Liver (tissue), 3 donors: ENCODE results near the gene LCN6.

Experiments
- TF ChIP-seq, protein P1 (sequence below): fragments of 150-350 bp; IDR thresholded peaks from 2 replicates; pipeline ENCODE4 v1.5.1; 2017; ENCODE audit warnings: improper control_type of control experiment, low read depth, low read length; ENCODE audit not compliant: missing input control
- TF ChIP-seq, protein P2 (sequence below): IDR thresholded peaks from 2 replicates; pipeline ENCODE4 v1.6.1; 2016; ENCODE audit warnings: antibody characterized with exemption
- TF ChIP-seq, protein P3 (sequence below): IDR thresholded peaks from 2 replicates; pipeline ENCODE4 v1.6.1; 2016; ENCODE audit warnings: antibody characterized with exemption
- donor health status: healthy.
- donor health status: healthy.

DNA sequence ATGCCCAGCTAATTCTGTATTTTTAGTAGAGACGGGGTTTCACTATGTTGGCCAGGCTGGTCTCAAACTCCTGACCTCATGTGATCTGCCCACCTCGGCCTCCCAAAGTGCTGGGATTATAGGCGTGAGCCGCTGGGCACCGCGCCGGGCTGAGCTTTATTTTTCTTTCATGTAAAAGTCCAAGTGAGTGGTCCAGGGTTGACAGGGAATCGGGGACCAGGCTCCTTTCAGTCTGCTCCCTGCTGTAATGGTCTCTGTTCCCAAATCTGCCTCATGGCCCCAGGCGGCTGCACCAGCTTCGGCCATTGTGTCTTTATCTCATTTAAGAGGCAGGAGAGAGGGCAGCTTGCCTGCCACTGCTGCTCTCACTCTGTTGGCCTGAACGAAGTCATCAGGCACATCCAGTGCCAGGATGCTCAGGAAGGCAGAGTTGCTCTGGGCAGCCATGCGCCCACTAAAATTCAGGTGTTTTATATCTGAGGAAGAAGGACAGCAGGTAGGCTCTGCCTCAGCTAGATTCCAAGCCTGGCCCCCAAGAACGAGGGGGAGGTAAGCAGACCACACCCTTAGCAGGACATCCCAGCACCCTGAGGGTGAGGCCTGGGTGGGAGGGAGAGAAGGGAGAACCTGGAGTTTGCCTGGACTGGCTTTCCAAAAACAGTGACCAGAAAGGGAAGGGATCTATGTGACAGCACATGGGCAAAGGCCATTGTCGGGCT lies 46.1 kb upstream of the LCN6 start:
- TF ChIP-seq, protein P1, sequence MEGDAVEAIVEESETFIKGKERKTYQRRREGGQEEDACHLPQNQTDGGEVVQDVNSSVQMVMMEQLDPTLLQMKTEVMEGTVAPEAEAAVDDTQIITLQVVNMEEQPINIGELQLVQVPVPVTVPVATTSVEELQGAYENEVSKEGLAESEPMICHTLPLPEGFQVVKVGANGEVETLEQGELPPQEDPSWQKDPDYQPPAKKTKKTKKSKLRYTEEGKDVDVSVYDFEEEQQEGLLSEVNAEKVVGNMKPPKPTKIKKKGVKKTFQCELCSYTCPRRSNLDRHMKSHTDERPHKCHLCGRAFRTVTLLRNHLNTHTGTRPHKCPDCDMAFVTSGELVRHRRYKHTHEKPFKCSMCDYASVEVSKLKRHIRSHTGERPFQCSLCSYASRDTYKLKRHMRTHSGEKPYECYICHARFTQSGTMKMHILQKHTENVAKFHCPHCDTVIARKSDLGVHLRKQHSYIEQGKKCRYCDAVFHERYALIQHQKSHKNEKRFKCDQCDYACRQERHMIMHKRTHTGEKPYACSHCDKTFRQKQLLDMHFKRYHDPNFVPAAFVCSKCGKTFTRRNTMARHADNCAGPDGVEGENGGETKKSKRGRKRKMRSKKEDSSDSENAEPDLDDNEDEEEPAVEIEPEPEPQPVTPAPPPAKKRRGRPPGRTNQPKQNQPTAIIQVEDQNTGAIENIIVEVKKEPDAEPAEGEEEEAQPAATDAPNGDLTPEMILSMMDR: no peak
- TF ChIP-seq, protein P2, sequence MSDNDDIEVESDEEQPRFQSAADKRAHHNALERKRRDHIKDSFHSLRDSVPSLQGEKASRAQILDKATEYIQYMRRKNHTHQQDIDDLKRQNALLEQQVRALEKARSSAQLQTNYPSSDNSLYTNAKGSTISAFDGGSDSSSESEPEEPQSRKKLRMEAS: no peak
- TF ChIP-seq, protein P3, sequence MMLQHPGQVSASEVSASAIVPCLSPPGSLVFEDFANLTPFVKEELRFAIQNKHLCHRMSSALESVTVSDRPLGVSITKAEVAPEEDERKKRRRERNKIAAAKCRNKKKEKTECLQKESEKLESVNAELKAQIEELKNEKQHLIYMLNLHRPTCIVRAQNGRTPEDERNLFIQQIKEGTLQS: no peak
